HUES6 (cell line): Measurements from ENCODE around the gene BMI1.

ENCODE experiments used
- H3K27ac ChIP-seq: 2 replicates; pipeline ENCODE4 v1.7.0; 2013; ENCODE audit warnings: low read depth, mild to moderate bottlenecking, low read length, inconsistent platforms
- H3K27me3 ChIP-seq: 2 replicates; pipeline ENCODE4 v1.6.1; 2013; ENCODE audit warnings: low read length; ENCODE audit not compliant: control insufficient read depth, insufficient read depth
- H3K36me3 ChIP-seq: 2 replicates; pipeline ENCODE4 v1.6.1; 2013; ENCODE audit warnings: low read length; ENCODE audit not compliant: control insufficient read depth, insufficient read depth
- H3K4me1 ChIP-seq: 2 replicates; pipeline ENCODE4 v1.6.1; 2013; ENCODE audit warnings: low read length; ENCODE audit not compliant: control insufficient read depth, insufficient read depth
- H3K4me3 ChIP-seq: 2 replicates; pipeline ENCODE4 v1.5.1; 2013; ENCODE audit warnings: low read depth, low read length
- H3K9ac ChIP-seq: one replicate; pipeline ENCODE4 v1.6.1; 2013; ENCODE audit warnings: mild to moderate bottlenecking, low read length
- H3K9me3 ChIP-seq: 2 replicates; pipeline ENCODE4 v1.6.1; 2013; ENCODE audit warnings: low read depth, low read length; ENCODE audit not compliant: control insufficient read depth, insufficient read depth

BMI1 gene

DNA sequence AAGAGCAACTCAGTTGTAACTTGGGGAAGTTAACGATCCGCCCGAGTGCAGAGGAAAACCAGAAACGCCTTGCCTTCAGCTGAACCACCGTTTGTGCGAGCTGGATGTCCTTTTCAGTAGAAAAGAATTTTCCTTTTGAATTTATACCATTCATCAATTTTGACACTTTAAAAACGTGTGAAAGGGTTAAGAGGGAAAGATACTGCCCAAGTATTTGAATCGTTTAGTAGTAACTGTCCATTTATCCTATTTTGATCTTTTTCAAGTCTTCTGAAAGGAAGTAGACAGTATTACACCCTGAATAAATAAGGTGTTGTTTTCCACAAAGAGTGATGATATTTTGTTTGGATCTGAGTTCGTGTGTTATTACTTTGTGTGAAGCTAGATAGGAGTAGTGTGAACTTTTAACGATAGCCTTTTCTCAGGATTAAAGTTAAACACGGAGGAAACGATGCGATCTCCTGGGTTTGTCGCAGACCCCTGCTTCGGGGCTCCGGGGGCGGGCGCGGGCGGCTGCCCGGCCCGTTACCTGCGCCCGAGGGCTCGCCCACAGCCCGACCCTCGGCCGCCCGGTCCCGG, 830 bp upstream of the BMI1 start:
- no peak overlapping the region for H3K9ac ChIP-seq
- H3K4me1 ChIP-seq: peaks cover 47% of the 10 kb centered on the region
- peaks cover 84% of the 10 kb centered on the region for H3K27me3 ChIP-seq
- no peak overlapping the region for H3K27ac ChIP-seq
- H3K4me3 ChIP-seq: peak overlapping the region; percentile 53
- H3K9me3 ChIP-seq: no peaks in the 10 kb centered on the region
- H3K36me3 ChIP-seq: no peaks in the 10 kb centered on the region

DNA sequence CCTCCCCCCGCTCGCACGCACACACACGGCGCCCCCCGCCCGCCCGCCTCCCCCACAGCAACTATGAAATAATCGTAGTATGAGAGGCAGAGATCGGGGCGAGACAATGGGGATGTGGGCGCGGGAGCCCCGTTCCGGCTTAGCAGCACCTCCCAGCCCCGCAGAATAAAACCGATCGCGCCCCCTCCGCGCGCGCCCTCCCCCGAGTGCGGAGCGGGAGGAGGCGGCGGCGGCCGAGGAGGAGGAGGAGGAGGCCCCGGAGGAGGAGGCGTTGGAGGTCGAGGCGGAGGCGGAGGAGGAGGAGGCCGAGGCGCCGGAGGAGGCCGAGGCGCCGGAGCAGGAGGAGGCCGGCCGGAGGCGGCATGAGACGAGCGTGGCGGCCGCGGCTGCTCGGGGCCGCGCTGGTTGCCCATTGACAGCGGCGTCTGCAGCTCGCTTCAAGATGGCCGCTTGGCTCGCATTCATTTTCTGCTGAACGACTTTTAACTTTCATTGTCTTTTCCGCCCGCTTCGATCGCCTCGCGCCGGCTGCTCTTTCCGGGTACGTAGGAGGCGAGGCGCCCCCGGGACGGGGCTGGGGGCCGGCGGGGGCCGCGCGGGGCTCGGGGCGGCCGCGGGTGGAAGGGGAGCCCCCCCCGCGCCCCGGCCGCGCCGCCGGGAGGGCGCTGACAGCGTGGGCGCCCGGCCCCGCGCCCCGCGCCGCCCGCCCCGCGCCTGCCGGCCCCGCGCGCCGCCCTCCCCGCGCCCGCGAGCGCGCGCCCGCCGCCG, 441 bp downstream of the BMI1 start:
- Histone ChIP-seq H3K9ac (peak overlapping the region; percentile 85), H3K27me3 (peaks cover 83% of the 10 kb centered on the region)

DNA sequence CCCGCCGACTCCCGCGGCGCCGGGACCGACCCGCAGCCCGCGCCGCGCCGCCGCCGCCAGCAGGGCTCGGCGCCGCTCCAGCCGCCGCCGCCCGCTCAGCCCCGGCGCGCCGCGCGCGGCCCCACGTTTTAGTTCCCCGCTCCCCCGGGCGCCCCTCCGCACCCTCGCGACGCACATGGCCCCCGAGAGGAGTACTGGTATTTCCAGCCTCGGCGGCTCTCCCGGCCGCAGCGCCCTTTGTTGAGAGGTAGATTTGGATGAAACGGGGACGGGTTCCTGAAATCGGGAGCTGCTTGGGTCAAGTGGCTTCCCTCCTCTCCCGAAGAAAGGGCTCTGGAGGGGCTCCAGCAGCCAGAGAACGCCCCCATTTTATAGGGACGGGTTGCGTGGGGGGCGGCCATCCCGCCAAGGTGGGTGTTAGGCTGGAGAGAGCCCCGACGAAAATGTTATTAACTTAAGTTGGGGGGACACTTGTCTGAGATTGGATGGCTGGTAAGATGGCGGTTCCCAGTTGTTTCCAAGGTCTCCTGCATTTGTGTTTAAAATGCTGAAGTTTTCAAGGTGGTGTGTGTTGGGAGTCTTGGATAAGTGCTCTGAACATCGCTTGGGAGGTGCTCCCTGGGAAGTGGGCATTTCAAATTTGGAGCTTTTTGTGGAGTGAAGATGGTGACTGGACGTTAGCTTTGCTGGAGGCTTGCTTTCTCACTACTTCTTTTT, 1.2 kb downstream of the BMI1 start:
- Histone ChIP-seq H3K9ac (peak overlapping the region; percentile 67), H3K27me3 (peaks cover 85% of the 10 kb centered on the region), H3K4me1 (peaks cover 52% of the 10 kb centered on the region)

More for the DNA sequence above, 441 bp downstream of the BMI1 start:
- H3K4me3 ChIP-seq: peak overlapping the region; percentile 75
- H3K36me3 ChIP-seq: no peaks in the 10 kb centered on the region
- peaks cover 53% of the 10 kb centered on the region for H3K4me1 ChIP-seq
- H3K9me3 ChIP-seq: no peaks in the 10 kb centered on the region
- no peak overlapping the region for H3K27ac ChIP-seq

DNA sequence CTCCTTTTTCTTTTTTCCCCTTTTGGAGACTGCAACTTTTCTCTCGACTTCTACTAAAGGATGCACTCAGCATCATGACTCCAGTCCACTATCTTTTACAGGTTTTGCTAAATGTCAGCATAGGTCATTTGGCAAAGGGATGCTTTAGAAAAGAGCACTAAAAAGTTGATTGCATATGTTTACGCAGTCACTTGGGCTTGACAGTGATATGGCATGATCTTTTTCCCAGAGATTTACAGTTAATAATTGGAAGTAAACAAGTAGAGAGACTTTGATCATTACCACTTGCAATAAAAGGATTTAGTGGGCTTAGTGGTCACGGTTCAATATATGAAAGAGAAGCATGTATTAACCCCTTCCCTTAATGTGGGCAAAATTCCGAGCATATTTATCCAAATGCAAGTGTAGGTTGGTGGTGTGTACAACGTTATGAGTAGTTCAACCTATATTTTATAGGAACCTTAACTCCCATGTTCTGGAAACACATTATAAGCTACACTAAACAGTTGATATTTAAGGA, 1.8 kb downstream of the BMI1 start:
- Histone ChIP-seq H3K27ac (no peak overlapping the region), H3K4me1 (peaks cover 48% of the 10 kb centered on the region), H3K9me3 (no peaks in the 10 kb centered on the region), H3K9ac (no peak overlapping the region), H3K36me3 (no peaks in the 10 kb centered on the region), H3K4me3 (peak overlapping the region; percentile 67), H3K27me3 (peaks cover 85% of the 10 kb centered on the region)

More for the DNA sequence above, 1.2 kb downstream of the BMI1 start:
- Histone ChIP-seq H3K9me3 (no peaks in the 10 kb centered on the region), H3K4me3 (peak overlapping the region; percentile 67), H3K36me3 (no peaks in the 10 kb centered on the region), H3K27ac (no peak overlapping the region)

DNA sequence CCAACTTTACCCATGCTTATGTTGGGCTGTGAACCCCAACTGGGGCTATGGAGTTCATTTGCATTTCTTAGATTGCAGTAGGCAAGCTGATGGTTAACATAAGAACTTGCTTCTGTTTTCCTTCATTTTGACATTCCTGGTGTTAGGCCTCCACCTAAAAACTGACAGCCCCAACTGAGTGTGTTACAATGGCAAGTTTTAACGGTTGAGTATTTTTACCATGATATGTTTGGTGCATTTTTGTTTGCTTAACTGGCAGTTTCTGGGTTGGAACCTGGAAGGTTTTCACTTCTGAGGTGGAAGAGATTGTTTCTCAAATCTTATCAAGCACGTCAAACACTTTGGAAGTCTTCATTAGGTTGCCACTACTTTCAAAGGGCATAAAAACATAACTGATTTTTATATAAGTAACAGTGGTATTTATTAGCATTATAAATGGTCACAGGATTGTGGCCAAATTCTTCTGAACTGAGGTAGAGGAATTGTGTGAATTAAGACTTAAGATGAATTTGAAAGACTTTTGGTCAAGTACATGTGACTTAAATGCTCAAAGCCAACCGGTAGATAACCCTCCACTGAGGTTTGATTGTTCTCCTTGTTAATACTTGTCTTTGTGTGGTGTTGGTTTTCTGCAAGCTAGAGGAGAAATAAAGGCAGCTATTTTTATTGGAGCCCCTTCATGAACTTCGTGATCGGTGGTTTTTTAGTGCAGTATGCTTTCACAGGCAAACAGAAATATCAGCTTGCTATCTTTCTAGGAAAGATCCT, 2.8 kb downstream of the BMI1 start:
- H3K9me3 ChIP-seq: no peaks in the 10 kb centered on the region
- H3K27me3 ChIP-seq: peaks cover 78% of the 10 kb centered on the region
- H3K27ac ChIP-seq: no peak overlapping the region
- no peaks in the 10 kb centered on the region for H3K36me3 ChIP-seq
- H3K4me3 ChIP-seq: peak overlapping the region; percentile 66; the same call in 1 of the 2 replicates
- no peak overlapping the region for H3K9ac ChIP-seq
- H3K4me1 ChIP-seq: peaks cover 38% of the 10 kb centered on the region

DNA sequence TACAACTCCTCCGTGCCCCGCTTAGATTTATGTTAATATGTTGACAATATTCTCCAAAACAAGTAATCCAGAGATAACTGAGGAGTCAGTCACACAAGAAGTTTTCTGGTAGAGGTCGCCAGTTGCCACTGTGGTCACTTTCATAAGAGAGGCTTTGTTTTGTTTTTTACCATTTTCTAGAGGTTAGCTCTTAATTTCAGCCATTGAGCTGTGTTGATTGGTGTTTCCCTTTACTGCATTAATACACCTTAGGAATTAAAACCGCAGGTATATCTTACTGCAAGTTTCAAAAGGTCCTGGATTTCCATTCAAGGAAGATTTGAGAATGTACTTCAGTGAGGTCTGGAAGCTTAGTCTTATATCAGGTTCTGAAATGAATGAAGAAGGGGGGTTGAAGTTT, 3.5 kb downstream of the BMI1 start:
- Histone ChIP-seq H3K27ac (no peak overlapping the region), H3K36me3 (0 out of 2 replicates have a peak, but pooled peaks cover 3% of the 10 kb centered on the region), H3K27me3 (peaks cover 75% of the 10 kb centered on the region), H3K4me1 (peaks cover 38% of the 10 kb centered on the region), H3K9ac (no peak overlapping the region), H3K4me3 (peak overlapping the region; percentile 66), H3K9me3 (no peaks in the 10 kb centered on the region)

DNA sequence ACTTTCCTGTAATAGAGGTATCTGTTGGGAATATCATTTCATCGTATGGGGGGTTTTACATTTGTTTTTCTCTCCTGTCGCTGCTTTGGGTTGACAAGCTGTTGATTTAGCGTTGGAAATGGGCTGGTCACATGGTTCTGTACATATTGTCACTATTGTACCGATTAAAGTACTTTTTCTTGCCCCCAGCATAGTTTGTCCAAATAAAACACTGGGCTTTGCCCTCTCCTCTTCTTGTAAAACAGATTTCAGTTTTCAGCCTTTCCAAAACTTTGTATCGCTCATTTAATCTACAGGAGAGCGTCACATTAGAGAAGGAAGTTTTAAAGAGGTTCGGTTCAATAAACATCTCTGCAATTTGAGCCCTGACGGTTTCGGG, 4.0 kb downstream of the BMI1 start:
- Histone ChIP-seq H3K9me3 (no peaks in the 10 kb centered on the region), H3K4me3 (peak overlapping the region; percentile 66), H3K4me1 (peaks cover 38% of the 10 kb centered on the region), H3K27ac (no peak overlapping the region), H3K27me3 (peaks cover 75% of the 10 kb centered on the region), H3K36me3 (0 out of 2 replicates have a peak, but pooled peaks cover 4% of the 10 kb centered on the region), H3K9ac (no peak overlapping the region)

DNA sequence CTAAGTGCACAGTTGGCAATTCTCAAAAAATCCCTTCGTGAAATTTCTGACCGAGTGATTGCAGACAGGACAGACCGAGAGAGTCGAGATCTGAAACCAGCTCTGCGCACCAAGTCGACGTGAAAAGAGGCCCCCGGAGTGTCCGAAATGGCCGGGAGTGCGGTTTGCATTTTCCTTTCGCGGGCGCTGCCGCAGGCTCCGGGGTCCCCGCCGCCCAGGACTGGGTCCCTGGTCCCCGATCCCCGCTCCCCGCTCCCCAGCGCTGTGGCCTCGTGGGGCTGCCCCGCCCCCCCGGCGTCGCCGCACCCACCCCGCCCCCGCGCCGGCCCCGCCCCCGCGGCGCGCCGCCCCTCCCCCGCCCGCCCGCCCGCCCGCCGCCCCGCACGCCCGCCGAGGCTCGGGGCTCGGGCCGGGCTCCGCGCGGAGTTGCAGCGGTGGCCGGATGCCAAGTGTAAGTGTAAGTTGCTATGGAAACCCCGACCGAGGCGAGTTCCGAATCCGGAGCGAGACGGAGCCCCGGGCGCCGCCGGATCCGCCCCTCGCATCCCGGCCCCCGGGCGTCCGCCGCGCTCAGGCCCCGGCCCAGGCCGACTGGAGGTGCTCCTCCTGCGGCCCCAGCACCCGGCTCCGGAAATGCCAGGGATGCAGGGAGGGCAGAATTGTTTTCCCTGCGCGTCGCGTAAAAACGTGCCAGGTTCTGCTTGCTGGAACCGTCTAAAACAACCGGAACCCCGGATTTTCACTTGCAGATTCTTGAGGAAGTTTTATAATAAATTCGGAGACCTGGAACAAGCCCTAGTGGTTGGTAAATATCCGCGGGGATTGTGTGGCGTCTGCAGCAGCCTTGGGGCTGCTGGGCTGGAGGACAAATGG, 4.6 kb downstream of the BMI1 start:
- Histone ChIP-seq H3K4me3 (peak overlapping the region; percentile 70), H3K9ac (peak overlapping the region; percentile 55)

DNA sequence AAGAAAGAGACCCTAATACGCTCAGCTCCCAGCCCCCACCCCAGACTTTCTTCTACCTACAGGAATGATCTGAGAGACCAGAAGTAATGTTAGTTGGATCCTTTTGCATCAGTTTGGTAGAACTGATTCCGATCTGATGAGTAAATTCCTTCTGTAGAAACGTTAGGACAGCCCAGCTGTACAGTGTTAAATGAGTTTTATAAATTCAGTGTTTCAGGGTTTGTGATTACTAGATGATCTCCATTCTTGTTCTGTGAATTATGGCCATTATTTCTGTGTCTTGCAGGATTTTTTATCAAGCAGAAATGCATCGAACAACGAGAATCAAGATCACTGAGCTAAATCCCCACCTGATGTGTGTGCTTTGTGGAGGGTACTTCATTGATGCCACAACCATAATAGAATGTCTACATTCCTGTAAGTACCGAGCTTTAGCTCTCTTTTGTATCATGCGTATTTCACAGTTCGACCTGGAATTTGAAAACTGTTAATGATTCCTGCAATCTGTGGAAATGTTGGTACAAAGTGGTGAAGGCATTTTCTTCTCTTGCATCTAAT, 5.3 kb downstream of the BMI1 start:
- H3K27me3 ChIP-seq: peaks cover 78% of the 10 kb centered on the region
- H3K9me3 ChIP-seq: no peaks in the 10 kb centered on the region
- peaks cover 36% of the 10 kb centered on the region for H3K4me1 ChIP-seq
- no peak overlapping the region for H3K27ac ChIP-seq
- H3K36me3 ChIP-seq: 0 out of 2 replicates have a peak, but pooled peaks cover 4% of the 10 kb centered on the region
- peak overlapping the region; percentile 55 for H3K9ac ChIP-seq
- H3K4me3 ChIP-seq: peak overlapping the region; percentile 70

More for the DNA sequence above, 4.6 kb downstream of the BMI1 start:
- Histone ChIP-seq H3K9me3 (no peaks in the 10 kb centered on the region), H3K36me3 (0 out of 2 replicates have a peak, but pooled peaks cover 4% of the 10 kb centered on the region), H3K27ac (no peak overlapping the region), H3K27me3 (peaks cover 74% of the 10 kb centered on the region), H3K4me1 (peaks cover 36% of the 10 kb centered on the region)
